Transverse colon (tissue), 4 donors: Measurements from ENCODE around the gene CLEC4E. TPM values are rescaled to one million over a fixed set of nuclear protein-coding genes. Genes with fewer than 3 reads are reported as not detected.

ENCODE experiments used
- DNase-seq: peaks from one replicate; pipeline ENCODE4 v3.0.0-alpha.2; 2019
- H3K27ac ChIP-seq, 4 donors: fragments of 200-600 bp; sonication (generic); 2 replicates each; pipeline ENCODE4 v1.5.1; 2016 to 2018; ENCODE audit warnings: inconsistent platforms in 4 of 4
- H3K27me3 ChIP-seq: fragments of 200-600 bp; sonication (generic); 2 replicates; pipeline ENCODE4 v1.5.1; 2017; ENCODE audit warnings: inconsistent platforms
- H3K36me3 ChIP-seq, 4 donors: fragments of 200-600 bp; sonication (generic); 2 replicates each; pipeline ENCODE4 v1.5.1; 2017 to 2019; ENCODE audit warnings: inconsistent platforms in 4 of 4
- H3K4me1 ChIP-seq, 4 donors: fragments of 200-600 bp; sonication (generic); 2 replicates each; pipeline ENCODE4 v1.5.1; 2017 to 2020; ENCODE audit warnings: inconsistent platforms in 4 of 4
- H3K4me3 ChIP-seq, 4 donors: fragments of 200-600 bp; sonication (generic); 1 replicate in 1 of 4; 2 replicates in 3 of 4; pipeline versions ENCODE4 v1.5.1 to v1.6.1; 2017 to 2019; ENCODE audit warnings: inconsistent platforms in 4 of 4
- H3K9me3 ChIP-seq, 2 donors: fragments of 200-600 bp; sonication (generic); 2 replicates each; pipeline ENCODE4 v1.5.1; 2017 to 2019; ENCODE audit warnings: inconsistent platforms in 2 of 2
- CTCF ChIP-seq, 5 experiments: fragments of 200-600 bp in 3 of 5; fragments of 450-650 bp in 2 of 5; sonication (generic) in 3 of 5; IDR thresholded peaks; 1 replicate in 2 of 5; 2 replicates in 3 of 5; pipeline ENCODE4 v1.5.1; 2016 to 2017; ENCODE audit warnings: antibody characterized with exemption in 5 of 5, inconsistent platforms in 3 of 5, mild to moderate bottlenecking in 2 of 5, moderate library complexity in 1 of 5
- EP300 ChIP-seq: sonication (generic); formaldehyde crosslinking; IDR thresholded peaks from one replicate; pipeline ENCODE4 v1.6.1; 2017; ENCODE audit warnings: antibody characterized with exemption, low read depth
- POLR2A ChIP-seq: fragments of 450-650 bp; IDR thresholded peaks from one replicate; pipeline ENCODE4 v1.6.1; 2016; ENCODE audit warnings: antibody characterized with exemption, mild to moderate bottlenecking, moderate library complexity
- POLR2AphosphoS5 ChIP-seq, 3 donors: sonication (generic); formaldehyde crosslinking; IDR thresholded peaks; one replicate each; pipeline ENCODE4 v1.6.1; 2016; ENCODE audit warnings: antibody characterized with exemption in 3 of 3
- WGBS, 2 donors: methylation state at CpG; one replicate each; pipeline ENCODE4 v1.1.5; 2018; ENCODE audit warnings: low coverage in 1 of 2; 5-methylcytosine and 5-hydroxymethylcytosine counted together
- in situ Hi-C, 4 donors: fragments of 200-750 bp; cut with MboI; loops; one replicate each; pipeline versions ENCODE4 v1.15.0 to v1.15.1; 2017; ENCODE audit warnings: low sequenced_read_pairs in 3 of 4, low pct_ligation_motif_present in 1 of 4, low pct_unique_long_range_greater_than_20kb in 1 of 4
- intact Hi-C: fragments of 100-400 bp; cut with DNase I; formaldehyde crosslinking; loops from one replicate; pipeline ENCODE4 v1.15.1; 2023; ENCODE audit warnings: low total_unique reads
- total RNA-seq, 4 donors: library from RNA; depleted of rRNA; stranded (reverse); fragments of >200 nt; gene quantifications; one replicate each; pipeline ENCODE4 v1.1.0, GENCODE V29; 2016

The CLEC4E gene
- total RNA-seq, 4 donors from 2014 or later, result 0.96 to 5.4 TPM; not detected in 2

- no peak for DNase-seq
- WGBS, 2 donors, result 73 to 80% methylated on average over 3 of the region's 3 CpGs
- Histone ChIP-seq H3K27me3 (no peaks in the 10 kb centered on the region), H3K4me3 (no peak overlapping the region), H3K36me3 (no peaks in the 10 kb centered on the region), H3K4me1 (no peaks in the 10 kb centered on the region), H3K9me3 (peaks cover 0 to 3% of the 10 kb centered on the region in 2 donors), H3K27ac (no peak overlapping the region)
- intact Hi-C loops, result no loop called here
- TF ChIP-seq POLR2A, result no peak
- TF ChIP-seq EP300, result no peak
- TF ChIP-seq POLR2AphosphoS5 (IDR thresholded peaks at IDR 0.05), result no peak
- no peak for TF ChIP-seq CTCF (IDR thresholded peaks at IDR 0.05)
- in situ Hi-C loops, result no loop called here
Observed at GRCh38 chr12:8563356-8563755, 22.7 kb upstream of the CLEC4E start.

- no peak overlapping the region for H3K4me3 ChIP-seq
- no peak for DNase-seq
- H3K4me1 ChIP-seq, result no peaks in the 10 kb centered on the region
- no peak overlapping the region for H3K27ac ChIP-seq
- H3K27me3 ChIP-seq, result no peaks in the 10 kb centered on the region
- H3K9me3 ChIP-seq, result peaks cover 0 to 3% of the 10 kb centered on the region in 2 donors
- WGBS, 2 donors, result 89 to 100% methylated on average over 1 to 6 of the region's 6 CpGs
- no peaks in the 10 kb centered on the region for H3K36me3 ChIP-seq
- intact Hi-C loops (no loop called here), in situ Hi-C loops (no loop called here)
- TF ChIP-seq CTCF (IDR thresholded peaks at IDR 0.05), result no peak
- TF ChIP-seq POLR2A, result no peak
- TF ChIP-seq EP300, result no peak
- TF ChIP-seq POLR2AphosphoS5 (IDR thresholded peaks at IDR 0.05), result no peak
Observed at GRCh38 chr12:8562310-8562709, 21.6 kb upstream of the CLEC4E start.

GRCh38 chr12:8561011-8561410 is 20.3 kb upstream of the CLEC4E start:
- Histone ChIP-seq H3K27me3 (no peaks in the 10 kb centered on the region), H3K27ac (no peak overlapping the region), H3K4me1 (no peaks in the 10 kb centered on the region), H3K4me3 (no peak overlapping the region), H3K36me3 (no peaks in the 10 kb centered on the region), H3K9me3 (peaks cover 0 to 3% of the 10 kb centered on the region in 2 donors)
- DNase-seq, result no peak
- TF ChIP-seq CTCF (IDR thresholded peaks at IDR 0.05), result no peak
- TF ChIP-seq POLR2A, result no peak
- no peak for TF ChIP-seq EP300
- no peak for TF ChIP-seq POLR2AphosphoS5 (IDR thresholded peaks at IDR 0.05)
- intact Hi-C loops, result no loop called here
- 51% methylated on average over 4 of the region's 4 CpGs; no CpG with 5 or more reads in 1 of the 2 donors for WGBS, 2 donors
- in situ Hi-C loops, result no loop called here

GRCh38 chr12:8559676-8560075 is 19.0 kb upstream of the CLEC4E start:
- Histone ChIP-seq H3K9me3 (peaks cover 0 to 3% of the 10 kb centered on the region in 2 donors), H3K4me3 (no peak overlapping the region), H3K27me3 (no peaks in the 10 kb centered on the region), H3K27ac (no peak overlapping the region), H3K36me3 (no peaks in the 10 kb centered on the region), H3K4me1 (no peaks in the 10 kb centered on the region)
- WGBS, 2 donors, result 79 to 84% methylated on average over 7 to 11 of the region's 11 CpGs
- DNase-seq, result no peak
- in situ Hi-C loops (no loop called here), intact Hi-C loops (no loop called here)
- TF ChIP-seq POLR2AphosphoS5 (IDR thresholded peaks at IDR 0.05) (no peak), CTCF (IDR thresholded peaks at IDR 0.05) (no peak), EP300 (no peak), POLR2A (no peak)
